H1 (cell line): ENCODE results near the gene LRRC40.

Experiments used
- BACH1 ChIP-seq: IDR thresholded peaks from 2 replicates; pipeline ENCODE4 v1.6.1; 2012; ENCODE audit warnings: low read length, improper control_type of control experiment
- CREB1 ChIP-seq: IDR thresholded peaks from 2 replicates; pipeline ENCODE4 v1.6.1; 2012; ENCODE audit warnings: inconsistent platforms
- EGR1 ChIP-seq: IDR thresholded peaks from 2 replicates; pipeline ENCODE4 v1.6.1; 2011; ENCODE audit warnings: low read depth, low read length, borderline replicate concordance
- EZH2 ChIP-seq: fragments of 200-600 bp; sonication (generic); IDR thresholded peaks from 2 replicates; pipeline ENCODE4 v1.7.1; 2012; ENCODE audit warnings: low read depth, mild to moderate bottlenecking, moderate library complexity, low read length, inconsistent platforms; ENCODE audit not compliant: severe bottlenecking
- HDAC2 ChIP-seq, 2 experiments: fragments of 300-600 bp in 1 of 2; sonication (generic) in 1 of 2; IDR thresholded peaks; 2 replicates each; pipeline ENCODE4 v1.6.1; 2011 to 2012; ENCODE audit warnings: low read depth in 2 of 2, low read length in 2 of 2, mild to moderate bottlenecking in 2 of 2, moderate library complexity in 2 of 2, borderline replicate concordance in 1 of 2, inconsistent platforms in 1 of 2
- POLR2A ChIP-seq, 2 experiments: IDR thresholded peaks; 1 replicate in 1 of 2; 2 replicates in 1 of 2; pipeline ENCODE4 v1.6.1; 2011; ENCODE audit warnings: low read depth in 2 of 2, low read length in 2 of 2, mild to moderate bottlenecking in 2 of 2; ENCODE audit errors: control extremely low read depth in 1 of 2
- RAD21 ChIP-seq, 2 experiments: IDR thresholded peaks in 1 of 2; conservative IDR thresholded peaks in 1 of 2; 2 replicates each; pipeline ENCODE4 v1.6.1; 2011; ENCODE audit warnings: low read depth in 2 of 2, low read length in 2 of 2, improper control_type of control experiment in 1 of 2, inconsistent platforms in 1 of 2, mild to moderate bottlenecking in 1 of 2, moderate library complexity in 1 of 2
- RNF2 ChIP-seq: fragments of 200-900, 300-1000 bp; sonication (generic); IDR thresholded peaks from 2 replicates; pipeline ENCODE4 v1.7.1; 2016; ENCODE audit warnings: borderline replicate concordance, low read depth, mild to moderate bottlenecking, antibody characterized with exemption, low read length; ENCODE audit not compliant: poor library complexity, severe bottlenecking; ENCODE audit errors: missing control alignments
- RXRA ChIP-seq: IDR thresholded peaks from 2 replicates; pipeline ENCODE4 v1.6.1; 2011; ENCODE audit warnings: low read depth, mild to moderate bottlenecking, low read length, moderate library complexity; ENCODE audit not compliant: insufficient read depth
- TF ChIP-seq, protein P1 (sequence below), 3 experiments: IDR thresholded peaks; 1 replicate in 2 of 3; 2 replicates in 1 of 3; pipeline versions ENCODE4 v1.5.1 to v1.6.1; 2011; ENCODE audit warnings: low read length in 3 of 3, mild to moderate bottlenecking in 3 of 3, inconsistent platforms in 2 of 3, low read depth in 1 of 3, moderate library complexity in 1 of 3; ENCODE audit not compliant: insufficient read depth in 1 of 3; ENCODE audit errors: control extremely low read depth in 1 of 3

GRCh38 chr1:70247122-70247521, 41.7 kb upstream of the LRRC40 start:
- no peak for TF ChIP-seq CREB1
- no peak for TF ChIP-seq RXRA
- TF ChIP-seq BACH1 = no peak
- TF ChIP-seq EZH2 = no peak
- TF ChIP-seq POLR2A (IDR thresholded peaks at IDR 0.05; ENCODE audit: control extremely low read depth in 1 of 2, low read depth in 2 of 2, low read length in 2 of 2) = no peak
- no peak for TF ChIP-seq HDAC2 (IDR thresholded peaks at IDR 0.05; ENCODE audit: borderline replicate concordance in 1 of 2, low read depth in 2 of 2, low read length in 2 of 2)
- TF ChIP-seq RNF2 = no peak
- TF ChIP-seq, protein P1, sequence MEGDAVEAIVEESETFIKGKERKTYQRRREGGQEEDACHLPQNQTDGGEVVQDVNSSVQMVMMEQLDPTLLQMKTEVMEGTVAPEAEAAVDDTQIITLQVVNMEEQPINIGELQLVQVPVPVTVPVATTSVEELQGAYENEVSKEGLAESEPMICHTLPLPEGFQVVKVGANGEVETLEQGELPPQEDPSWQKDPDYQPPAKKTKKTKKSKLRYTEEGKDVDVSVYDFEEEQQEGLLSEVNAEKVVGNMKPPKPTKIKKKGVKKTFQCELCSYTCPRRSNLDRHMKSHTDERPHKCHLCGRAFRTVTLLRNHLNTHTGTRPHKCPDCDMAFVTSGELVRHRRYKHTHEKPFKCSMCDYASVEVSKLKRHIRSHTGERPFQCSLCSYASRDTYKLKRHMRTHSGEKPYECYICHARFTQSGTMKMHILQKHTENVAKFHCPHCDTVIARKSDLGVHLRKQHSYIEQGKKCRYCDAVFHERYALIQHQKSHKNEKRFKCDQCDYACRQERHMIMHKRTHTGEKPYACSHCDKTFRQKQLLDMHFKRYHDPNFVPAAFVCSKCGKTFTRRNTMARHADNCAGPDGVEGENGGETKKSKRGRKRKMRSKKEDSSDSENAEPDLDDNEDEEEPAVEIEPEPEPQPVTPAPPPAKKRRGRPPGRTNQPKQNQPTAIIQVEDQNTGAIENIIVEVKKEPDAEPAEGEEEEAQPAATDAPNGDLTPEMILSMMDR (IDR thresholded peaks at IDR 0.05; ENCODE audit: control extremely low read depth in 1 of 3, insufficient read depth in 1 of 3, low read depth in 1 of 3, low read length in 3 of 3) = no peak
- TF ChIP-seq EGR1 = no peak
- no peak for TF ChIP-seq RAD21 (IDR thresholded peaks at IDR 0.05 in 1 of 2, conservative IDR thresholded peaks at IDR 0.05 in 1 of 2; ENCODE audit: low read depth in 2 of 2, low read length in 2 of 2)
